ENCODE data around the gene ZSWIM4.
A peak's percentile ranks its signal among the peaks of the same experiment; 100 is the strongest.

DNA sequence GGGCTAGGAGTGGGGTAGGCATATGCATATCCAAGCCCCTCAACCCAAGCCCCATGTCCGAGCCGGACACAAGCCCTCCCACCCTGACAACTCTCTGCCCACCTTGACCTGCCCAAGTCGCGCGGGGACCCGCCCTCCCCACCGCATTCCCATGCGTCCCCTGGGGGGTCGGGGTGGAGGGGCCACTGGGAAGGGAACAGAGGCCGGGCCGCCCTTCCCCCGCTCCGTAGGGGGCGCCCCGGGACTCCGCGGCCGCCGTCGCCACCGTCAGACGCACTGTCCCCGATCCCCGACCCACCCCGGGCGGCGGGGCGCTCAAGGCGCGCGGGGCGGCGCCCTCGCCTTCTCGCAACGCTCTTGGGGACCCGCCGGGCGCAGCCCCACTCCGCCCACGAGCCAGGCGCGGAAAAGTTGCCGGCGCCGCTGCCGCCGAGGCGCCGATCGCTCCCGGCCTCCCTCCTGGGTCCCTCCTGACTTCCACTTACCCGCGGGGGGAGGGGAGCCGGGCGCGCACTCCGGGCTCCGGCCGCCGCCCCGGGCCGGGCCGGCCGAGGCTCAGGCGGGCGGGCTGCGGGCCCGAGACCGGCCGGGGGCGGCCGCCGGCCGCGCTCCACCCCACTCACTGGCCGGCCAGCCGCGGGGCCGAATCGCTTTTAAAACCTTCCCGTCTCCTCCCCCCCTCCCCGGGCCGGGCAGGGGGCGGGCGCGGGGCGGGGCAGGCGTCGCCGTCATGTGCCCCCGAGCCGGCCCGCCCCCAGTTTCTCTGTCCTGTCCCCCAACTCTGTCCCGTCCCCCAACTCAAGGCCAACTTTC, 47.3 kb downstream of the ZSWIM4 start:
- TF ChIP-seq, protein P1, sequence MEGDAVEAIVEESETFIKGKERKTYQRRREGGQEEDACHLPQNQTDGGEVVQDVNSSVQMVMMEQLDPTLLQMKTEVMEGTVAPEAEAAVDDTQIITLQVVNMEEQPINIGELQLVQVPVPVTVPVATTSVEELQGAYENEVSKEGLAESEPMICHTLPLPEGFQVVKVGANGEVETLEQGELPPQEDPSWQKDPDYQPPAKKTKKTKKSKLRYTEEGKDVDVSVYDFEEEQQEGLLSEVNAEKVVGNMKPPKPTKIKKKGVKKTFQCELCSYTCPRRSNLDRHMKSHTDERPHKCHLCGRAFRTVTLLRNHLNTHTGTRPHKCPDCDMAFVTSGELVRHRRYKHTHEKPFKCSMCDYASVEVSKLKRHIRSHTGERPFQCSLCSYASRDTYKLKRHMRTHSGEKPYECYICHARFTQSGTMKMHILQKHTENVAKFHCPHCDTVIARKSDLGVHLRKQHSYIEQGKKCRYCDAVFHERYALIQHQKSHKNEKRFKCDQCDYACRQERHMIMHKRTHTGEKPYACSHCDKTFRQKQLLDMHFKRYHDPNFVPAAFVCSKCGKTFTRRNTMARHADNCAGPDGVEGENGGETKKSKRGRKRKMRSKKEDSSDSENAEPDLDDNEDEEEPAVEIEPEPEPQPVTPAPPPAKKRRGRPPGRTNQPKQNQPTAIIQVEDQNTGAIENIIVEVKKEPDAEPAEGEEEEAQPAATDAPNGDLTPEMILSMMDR (IDR thresholded peaks at IDR 0.05; ENCODE audit: poor library complexity, severe bottlenecking): peak; percentile 23
- TF ChIP-seq TAF1 (IDR thresholded peaks at IDR 0.05; ENCODE audit: low read depth): no peak
- no peak for TF ChIP-seq POLR2AphosphoS5 (IDR thresholded peaks at IDR 0.05)
- no peak for TF ChIP-seq SMC3 (conservative IDR thresholded peaks at IDR 0.05; ENCODE audit: poor library complexity)

All from neural cell (in vitro differentiated cells).